GM12878 (cell line): ENCODE results near the gene CASK. TPM values are rescaled to one million over a fixed set of nuclear protein-coding genes. Genes with fewer than 3 reads are reported as not detected.

ENCODE experiments used
- ATAC-seq: fragments of 200-7000 bp; cut with Tn5 transposase; 3 replicates; pipeline ENCODE4 v1.9.1; 2020; ENCODE audit warnings: mild to moderate bottlenecking, moderate library complexity
- BruUV-seq: library from RNA; stranded (reverse); fragments of 400-500 nt; replicated peaks from 2 replicates; lab custom pipeline; 2021; lab: Mats Ljungman, UMichigan
- CTCF ChIA-PET: fragments of 300-600 bp; sonication (Branson Sonifier 250); formaldehyde crosslinking; extraction: SDS; loops from one replicate; lab custom pipeline; 2021; ENCODE audit warnings: inconsistent platforms; lab: Yijun Ruan, JAX
- POLR2A ChIA-PET: fragments of 350-600 bp; formaldehyde crosslinking; extraction: SDS; loops from one replicate; lab custom pipeline; 2021; ENCODE audit warnings: inconsistent platforms; lab: Charles Lee
- RAD21 ChIA-PET: fragments of 300-600 bp; sonication (Branson Sonifier 250); formaldehyde crosslinking; loops from one replicate; lab custom pipeline; 2023; ENCODE audit warnings: antibody characterized with exemption; ENCODE audit not compliant: unreplicated experiment; lab: Charles Lee
- SMC1A ChIA-PET: fragments of 300-600 bp; sonication (Branson Sonifier 250); formaldehyde crosslinking; loops from one replicate; lab custom pipeline; 2023; ENCODE audit not compliant: unreplicated experiment, uncharacterized antibody; lab: Charles Lee
- DNase-seq: peaks from one replicate; pipeline ENCODE4 v3.0.0-alpha.2; 2011; ENCODE audit warnings: low read depth, low spot score
- FAIRE-seq: peaks from 3 replicates; lab custom pipeline; 2011; peaks lifted over from hg19 to GRCh38; lab: Jason Lieb, UNC
- H2AFZ ChIP-seq: 2 replicates; pipeline ENCODE4 v1.6.0; 2011; ENCODE audit warnings: low read depth, low read length, control low read depth; ENCODE audit not compliant: control insufficient read depth
- H3K27ac ChIP-seq: 2 replicates; pipeline ENCODE4 v1.5.1; 2011; ENCODE audit warnings: control low read depth; ENCODE audit not compliant: control insufficient read depth, insufficient read depth
- H3K27me3 ChIP-seq, 2 experiments: replicated peaks in 1 of 2; 2 replicates each; pipeline versions ENCODE4 v1.6.0 to v1.6.1; 2011; ENCODE audit warnings: low read length in 1 of 2; ENCODE audit not compliant: control insufficient read depth in 2 of 2, insufficient read depth in 2 of 2
- H3K36me3 ChIP-seq, 2 experiments: 2 replicates each; pipeline ENCODE4 v1.5.1; 2011; ENCODE audit warnings: low read length in 1 of 2; ENCODE audit not compliant: control insufficient read depth in 2 of 2, insufficient read depth in 2 of 2
- H3K4me1 ChIP-seq: 2 replicates; pipeline ENCODE4 v1.6.1; 2011; ENCODE audit warnings: mild to moderate bottlenecking, low read length, moderate library complexity, mixed read lengths; ENCODE audit not compliant: control insufficient read depth, insufficient read depth
- H3K4me2 ChIP-seq: 2 replicates; pipeline ENCODE4 v1.6.0; 2011; ENCODE audit warnings: control low read depth; ENCODE audit not compliant: control insufficient read depth, insufficient read depth
- H3K4me3 ChIP-seq: fragments of 200-600 bp; sonication (generic); 2 replicates; pipeline ENCODE4 v1.5.1; 2016
- H3K79me2 ChIP-seq: 2 replicates; pipeline ENCODE4 v1.6.0; 2011; ENCODE audit warnings: low read length; ENCODE audit not compliant: control insufficient read depth, insufficient read depth
- H3K9ac ChIP-seq: 2 replicates; pipeline ENCODE4 v1.8.0; 2011; ENCODE audit warnings: low read length, control low read depth, mixed read lengths; ENCODE audit not compliant: control insufficient read depth, insufficient read depth
- H3K9me3 ChIP-seq: replicated peaks from 3 replicates; pipeline ENCODE4 v1.5.1; 2011; ENCODE audit warnings: mild to moderate bottlenecking, low read length; ENCODE audit not compliant: control insufficient read depth, insufficient read depth
- H4K20me1 ChIP-seq: 2 replicates; pipeline ENCODE4 v1.6.0; 2011; ENCODE audit not compliant: control insufficient read depth, insufficient read depth
- CBX3 ChIP-seq: fragments of 200-600 bp; sonication (generic); IDR thresholded peaks from 2 replicates; pipeline ENCODE4 v1.6.1; 2016; ENCODE audit warnings: low read depth, borderline replicate concordance
- EZH2 ChIP-seq: IDR thresholded peaks from 2 replicates; pipeline ENCODE4 v1.6.1; 2012; ENCODE audit warnings: low read depth, mild to moderate bottlenecking, control low read depth, inconsistent platforms, low read length, borderline replicate concordance; ENCODE audit not compliant: control insufficient read depth
- GABPA ChIP-seq: IDR thresholded peaks from 2 replicates; pipeline ENCODE4 v1.6.1; 2014; ENCODE audit warnings: antibody characterized with exemption, low read depth, mild to moderate bottlenecking, inconsistent platforms
- JUNB ChIP-seq: IDR thresholded peaks from 2 replicates; pipeline ENCODE4 v1.6.1; 2016; ENCODE audit warnings: antibody characterized with exemption, mild to moderate bottlenecking
- MYB ChIP-seq: fragments of 150-350 bp; IDR thresholded peaks from 2 replicates; pipeline ENCODE4 v1.6.1; 2014; ENCODE audit warnings: mild to moderate bottlenecking, low read depth, low read length, borderline replicate concordance
- SIN3A ChIP-seq: IDR thresholded peaks from 2 replicates; pipeline ENCODE4 v1.6.1; 2012; ENCODE audit warnings: low read depth, low read length, improper control_type of control experiment
- SIX5 ChIP-seq: IDR thresholded peaks from 2 replicates; pipeline ENCODE4 v1.6.1; 2011; ENCODE audit warnings: mild to moderate bottlenecking, low read depth, low read length, moderate library complexity; ENCODE audit not compliant: severe bottlenecking
- SMAD5 ChIP-seq: IDR thresholded peaks from 2 replicates; pipeline ENCODE4 v1.6.1; 2016; ENCODE audit warnings: antibody characterized with exemption, low read depth
- SP1 ChIP-seq: IDR thresholded peaks from one replicate; pipeline ENCODE4 v1.6.1; 2011; ENCODE audit warnings: low read depth, low read length
- TCF3 ChIP-seq: IDR thresholded peaks from 2 replicates; pipeline ENCODE4 v1.6.1; 2012; ENCODE audit warnings: low read depth, mild to moderate bottlenecking, low read length, borderline replicate concordance; ENCODE audit not compliant: insufficient read depth
- WGBS: methylation state at CpG from one replicate; pipeline ENCODE4 v1.1.6; 2016; ENCODE audit warnings: low lambda C conversion rate; ENCODE audit not compliant: insufficient replicate concordance, insufficient coverage; ENCODE audit errors: missing lambda C conversion rate; 5-methylcytosine and 5-hydroxymethylcytosine counted together
- in situ Hi-C: fragments of 300-500 bp; cut with MboI; formaldehyde crosslinking; loops from 9 replicates; pipeline ENCODE4 v1.14.3; 2018; ENCODE audit warnings: mixed read lengths
- intact Hi-C: fragments of 100-400 bp; cut with micrococcal nuclease; formaldehyde crosslinking; loops from one replicate; pipeline ENCODE4 v1.14.2; 2022; ENCODE audit not compliant: unreplicated experiment
- polyA plus RNA-seq, 11 experiments: library from polyadenylated mRNA; depleted of rRNA in 4 of 11; unstranded in 6 of 11; stranded (reverse) in 5 of 11; fragments of >200 nt; fragmentation: Nextera tagmentation in 4 of 11; fragmentation: Illumina TruSeq in 1 of 11; extraction: Ambion mirVana in 4 of 11; extraction: Trizol in 1 of 11; gene quantifications; 1 replicate in 1 of 11; 2 replicates in 10 of 11; pipeline versions ENCODE4 v1.2.1 to v1.2.3, GENCODE V29; 2011 to 2016; ENCODE audit warnings: inconsistent platforms in 2 of 11, missing spikeins in 2 of 11, low read depth in 1 of 11
- total RNA-seq, 4 experiments: library from RNA; depleted of rRNA in 3 of 4; stranded (reverse); fragments of >200 nt in 3 of 4; fragmentation: Illumina TruSeq in 1 of 4; extraction: Trizol in 1 of 4; gene quantifications; 2 replicates each; pipeline versions ENCODE4 v1.2.1 to v1.2.3, GENCODE V29; 2013 to 2021
- TF ChIP-seq, protein P1 (sequence below): fragments of 450-650 bp; IDR thresholded peaks from 2 replicates; pipeline ENCODE4 v1.6.1; 2017; ENCODE audit warnings: mild to moderate bottlenecking, moderate library complexity

The CASK gene
- total and polyA plus RNA-seq, 10 of the 15 experiments (the other 5 are each of a cell fraction or from before 2014, with no cell fraction given), result 0.60 to 45.9 (median 4.8) TPM

DNA sequence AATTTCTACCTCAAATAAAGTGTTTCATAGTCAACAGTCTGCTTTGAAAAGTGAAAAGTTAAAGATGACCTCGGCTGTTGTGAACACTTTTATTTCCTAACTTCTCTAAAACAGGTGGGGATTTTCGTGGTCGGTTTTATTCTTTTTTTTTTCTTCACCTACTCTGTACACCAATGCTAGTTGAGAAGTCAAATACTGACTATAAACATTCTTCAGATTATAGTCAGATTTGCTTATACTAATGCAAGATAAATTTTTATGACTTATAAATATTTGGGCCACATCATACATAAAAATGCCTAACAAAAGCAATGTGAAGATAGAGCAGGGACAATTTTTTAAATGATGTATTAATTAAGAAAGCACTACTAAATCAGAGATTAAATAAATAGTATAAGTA lies 332.7 kb downstream of the CASK start (continued):
- TF ChIP-seq SMAD5, result no peak
- TF ChIP-seq TCF3, result no peak
- TF ChIP-seq JUNB, result no peak
- no peak for TF ChIP-seq EZH2
- no peak for TF ChIP-seq MYB

DNA sequence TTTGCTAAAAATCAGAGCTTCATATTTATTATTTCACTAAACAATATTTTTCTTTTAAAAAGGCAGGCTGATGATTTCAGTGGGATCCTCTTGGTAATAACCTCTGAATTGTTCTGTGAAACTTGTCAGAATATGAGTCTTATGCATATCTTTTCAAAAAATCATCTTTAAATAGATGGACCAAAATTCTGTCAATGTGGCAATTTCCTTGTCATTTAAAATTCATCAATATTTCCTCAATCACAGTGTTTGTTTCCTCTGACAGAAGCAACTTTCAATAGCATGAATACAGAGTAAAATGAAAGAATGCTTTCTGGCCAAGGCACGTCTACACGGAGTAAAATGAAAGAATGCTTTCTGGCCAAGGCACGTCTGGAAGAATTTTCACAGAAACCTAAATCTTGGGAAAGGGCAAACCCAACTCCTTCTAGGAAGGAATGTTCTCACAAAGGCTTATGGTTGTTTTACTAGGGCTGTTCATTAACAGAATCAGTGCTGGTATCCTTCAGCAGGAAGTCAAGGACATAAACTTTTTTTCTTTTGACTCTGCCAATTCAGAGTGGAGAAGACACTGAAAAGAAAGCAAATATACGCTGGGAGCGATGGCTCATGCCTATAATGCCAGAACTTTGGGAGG lies 333.6 kb downstream of the CASK start:
- SMC1A ChIA-PET, result no interaction called here
- BruUV-seq, result no TSS peak
- Histone ChIP-seq H3K9me3 (no peaks in the 10 kb centered on the region), H4K20me1 (no peaks in the 10 kb centered on the region), H3K9ac (no peak overlapping the region), H3K4me3 (no peak overlapping the region), H3K27me3 (no peaks in the 10 kb centered on the region), H3K27ac (no peak overlapping the region), H3K4me1 (no peaks in the 10 kb centered on the region), H3K36me3 (no peaks in the 10 kb centered on the region), H3K4me2 (no peak overlapping the region), H3K79me2 (no peaks in the 10 kb centered on the region), H2AFZ (no peak overlapping the region)
- 48% methylated on average over 5 of the region's 5 CpGs for WGBS
- in situ Hi-C loops, result no loop called here
- no peak for TF ChIP-seq CBX3
- TF ChIP-seq SIN3A, result no peak
- TF ChIP-seq SIX5, result no peak
- no peak for TF ChIP-seq SP1
- TF ChIP-seq GABPA, result no peak
- TF ChIP-seq, protein P1, sequence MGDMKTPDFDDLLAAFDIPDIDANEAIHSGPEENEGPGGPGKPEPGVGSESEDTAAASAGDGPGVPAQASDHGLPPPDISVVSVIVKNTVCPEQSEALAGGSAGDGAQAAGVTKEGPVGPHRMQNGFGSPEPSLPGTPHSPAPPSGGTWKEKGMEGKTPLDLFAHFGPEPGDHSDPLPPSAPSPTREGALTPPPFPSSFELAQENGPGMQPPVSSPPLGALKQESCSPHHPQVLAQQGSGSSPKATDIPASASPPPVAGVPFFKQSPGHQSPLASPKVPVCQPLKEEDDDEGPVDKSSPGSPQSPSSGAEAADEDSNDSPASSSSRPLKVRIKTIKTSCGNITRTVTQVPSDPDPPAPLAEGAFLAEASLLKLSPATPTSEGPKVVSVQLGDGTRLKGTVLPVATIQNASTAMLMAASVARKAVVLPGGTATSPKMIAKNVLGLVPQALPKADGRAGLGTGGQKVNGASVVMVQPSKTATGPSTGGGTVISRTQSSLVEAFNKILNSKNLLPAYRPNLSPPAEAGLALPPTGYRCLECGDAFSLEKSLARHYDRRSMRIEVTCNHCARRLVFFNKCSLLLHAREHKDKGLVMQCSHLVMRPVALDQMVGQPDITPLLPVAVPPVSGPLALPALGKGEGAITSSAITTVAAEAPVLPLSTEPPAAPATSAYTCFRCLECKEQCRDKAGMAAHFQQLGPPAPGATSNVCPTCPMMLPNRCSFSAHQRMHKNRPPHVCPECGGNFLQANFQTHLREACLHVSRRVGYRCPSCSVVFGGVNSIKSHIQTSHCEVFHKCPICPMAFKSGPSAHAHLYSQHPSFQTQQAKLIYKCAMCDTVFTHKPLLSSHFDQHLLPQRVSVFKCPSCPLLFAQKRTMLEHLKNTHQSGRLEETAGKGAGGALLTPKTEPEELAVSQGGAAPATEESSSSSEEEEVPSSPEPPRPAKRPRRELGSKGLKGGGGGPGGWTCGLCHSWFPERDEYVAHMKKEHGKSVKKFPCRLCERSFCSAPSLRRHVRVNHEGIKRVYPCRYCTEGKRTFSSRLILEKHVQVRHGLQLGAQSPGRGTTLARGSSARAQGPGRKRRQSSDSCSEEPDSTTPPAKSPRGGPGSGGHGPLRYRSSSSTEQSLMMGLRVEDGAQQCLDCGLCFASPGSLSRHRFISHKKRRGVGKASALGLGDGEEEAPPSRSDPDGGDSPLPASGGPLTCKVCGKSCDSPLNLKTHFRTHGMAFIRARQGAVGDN, result no peak
- CTCF ChIA-PET, result no interaction called here
- FAIRE-seq (no peak), DNase-seq (no peak), ATAC-seq (no peak)
- intact Hi-C loops, result no loop called here
- RAD21 ChIA-PET, result no interaction called here
- POLR2A ChIA-PET, result no interaction called here
